HFFc6 (cell line): ENCODE results near the gene TESK2. TPM values are rescaled to one million over a fixed set of nuclear protein-coding genes. Genes with fewer than 3 reads are reported as not detected.
A peak's percentile ranks its signal among the peaks of the same experiment; 100 is the strongest.

Source experiments
- DNase-seq: peaks from one replicate; pipeline ENCODE4 v3.0.0-alpha.2; 2018
- H3K27ac Mint-ChIP-seq: 2 replicates; pipeline ENCODE4 v1.8.0; 2020; ENCODE audit warnings: mild to moderate bottlenecking, mixed read lengths
- H3K27me3 Mint-ChIP-seq: 2 replicates; pipeline ENCODE4 v1.8.0; 2021; ENCODE audit warnings: mild to moderate bottlenecking, moderate library complexity, mixed read lengths; ENCODE audit not compliant: insufficient read depth
- H3K36me3 Mint-ChIP-seq: 2 replicates; pipeline ENCODE4 v1.8.0; 2021; ENCODE audit warnings: low read depth, mixed read lengths
- H3K4me1 Mint-ChIP-seq: 2 replicates; pipeline ENCODE4 v1.8.0; 2020; ENCODE audit warnings: low read depth, mixed read lengths
- H3K4me3 Mint-ChIP-seq: 2 replicates; pipeline ENCODE4 v1.8.0; 2020; ENCODE audit warnings: mild to moderate bottlenecking, moderate library complexity, mixed read lengths
- H3K9me3 Mint-ChIP-seq: 2 replicates; pipeline ENCODE4 v1.8.0; 2020; ENCODE audit warnings: mild to moderate bottlenecking, mixed read lengths
- CTCF ChIP-seq: fragments of 200-600 bp; sonication (generic); IDR thresholded peaks from 2 replicates; pipeline ENCODE4 v1.5.0; 2021; ENCODE audit warnings: antibody characterized with exemption, mild to moderate bottlenecking
- total RNA-seq, 6 experiments: library from RNA; stranded (reverse); fragmentation: NEBNext Ultra II Directional; extraction: Animal tissue kit (Norgen Biotek cat#: 25700); gene quantifications; 2 replicates in 1 of 6; 3 replicates in 5 of 6; pipeline ENCODE4 v1.2.3, GENCODE V29; 2021

The TESK2 gene
- total RNA-seq, 6 experiments from 2014 or later = 0.54 to 1.4 (median 0.82) TPM

GRCh38 chr1:45421935-45422334 is 69.0 kb downstream of the TESK2 start:
- Mint-ChIP-seq H3K9me3 (no peaks in the 10 kb centered on the region), H3K4me3 (no peak overlapping the region), H3K27ac (no peak overlapping the region), H3K27me3 (peaks cover 17% of the 10 kb centered on the region), H3K4me1 (peaks cover 4% of the 10 kb centered on the region; the same call in 1 of the 2 replicates), H3K36me3 (peaks cover 5% of the 10 kb centered on the region; the same call in 1 of the 2 replicates)
- no peak for DNase-seq
- TF ChIP-seq CTCF = no peak

- no peak overlapping the region for H3K27ac Mint-ChIP-seq
- no peak for DNase-seq
- H3K36me3 Mint-ChIP-seq = no peaks in the 10 kb centered on the region
- H3K27me3 Mint-ChIP-seq = peaks cover 2% of the 10 kb centered on the region
- no peak overlapping the region for H3K4me3 Mint-ChIP-seq
- no peak for TF ChIP-seq CTCF
- H3K9me3 Mint-ChIP-seq = no peaks in the 10 kb centered on the region
- no peaks in the 10 kb centered on the region for H3K4me1 Mint-ChIP-seq
Measured at GRCh38 chr1:45414746-45415145, 76.2 kb downstream of the TESK2 start.

GRCh38 chr1:45412899-45413298 is 78.1 kb downstream of the TESK2 start:
- DNase-seq = no peak
- Mint-ChIP-seq H3K4me1 (no peaks in the 10 kb centered on the region), H3K27me3 (peaks cover 2% of the 10 kb centered on the region), H3K36me3 (no peaks in the 10 kb centered on the region), H3K27ac (no peak overlapping the region), H3K4me3 (no peak overlapping the region), H3K9me3 (no peaks in the 10 kb centered on the region)
- TF ChIP-seq CTCF = no peak

GRCh38 chr1:45411510-45411899 is 79.5 kb downstream of the TESK2 start:
- H3K4me1 Mint-ChIP-seq = no peaks in the 10 kb centered on the region
- no peaks in the 10 kb centered on the region; the same call in 1 of the 2 replicates for H3K27me3 Mint-ChIP-seq
- DNase-seq = no peak
- H3K27ac Mint-ChIP-seq = no peak overlapping the region
- H3K9me3 Mint-ChIP-seq = no peaks in the 10 kb centered on the region
- H3K4me3 Mint-ChIP-seq = no peak overlapping the region
- H3K36me3 Mint-ChIP-seq = no peaks in the 10 kb centered on the region
- no peak for TF ChIP-seq CTCF

- no peak overlapping the region for H3K4me3 Mint-ChIP-seq
- no peak for TF ChIP-seq CTCF
Measured at GRCh38 chr1:45410850-45411509, 80.0 kb downstream of the TESK2 start.

More at GRCh38 chr1:45410850-45411509, 80.0 kb downstream of the TESK2 start:
- Mint-ChIP-seq H3K27me3 (no peaks in the 10 kb centered on the region; the same call in 1 of the 2 replicates), H3K9me3 (no peaks in the 10 kb centered on the region), H3K27ac (no peak overlapping the region), H3K36me3 (no peaks in the 10 kb centered on the region), H3K4me1 (no peaks in the 10 kb centered on the region)
- peak; percentile 3 for DNase-seq
